H9 (cell line): ENCODE results near the gene CADM1. TPM values are rescaled to one million over a fixed set of nuclear protein-coding genes. Genes with fewer than 3 reads are reported as not detected.

Source experiments
- DNase-seq: peaks from one replicate; pipeline ENCODE4 v3.0.0-alpha.2; 2017
- H2AFZ ChIP-seq: one replicate; pipeline ENCODE4 v1.6.1; 2013; ENCODE audit warnings: mild to moderate bottlenecking, low read length, control low read depth, moderate library complexity
- H2AK5ac ChIP-seq: 2 replicates; pipeline ENCODE4 v1.6.1; 2013; ENCODE audit warnings: low read length, control low read depth, mixed read lengths; ENCODE audit not compliant: insufficient read length
- H2BK120ac ChIP-seq: one replicate; pipeline ENCODE4 v1.6.1; 2013; ENCODE audit warnings: low read depth, mild to moderate bottlenecking, low read length, control low read depth, inconsistent platforms; ENCODE audit not compliant: poor library complexity, severe bottlenecking
- H2BK12ac ChIP-seq: 2 replicates; pipeline ENCODE4 v1.6.1; 2013; ENCODE audit warnings: low read length, control low read depth, mixed read lengths, low read depth; ENCODE audit not compliant: insufficient read length
- H2BK15ac ChIP-seq: 2 replicates; pipeline ENCODE4 v1.6.1; 2013; ENCODE audit warnings: low read depth, low read length, control low read depth
- H2BK20ac ChIP-seq: one replicate; pipeline ENCODE4 v1.6.1; 2013; ENCODE audit warnings: low read depth, mild to moderate bottlenecking, low read length, control low read depth, inconsistent platforms; ENCODE audit not compliant: poor library complexity, severe bottlenecking
- H2BK5ac ChIP-seq: 2 replicates; pipeline ENCODE4 v1.6.1; 2013; ENCODE audit warnings: low read length, control low read depth, mixed read lengths; ENCODE audit not compliant: insufficient read length
- H3K14ac ChIP-seq: 2 replicates; pipeline ENCODE4 v1.6.1; 2013; ENCODE audit warnings: low read length, control low read depth; ENCODE audit not compliant: insufficient read depth
- H3K18ac ChIP-seq: 2 replicates; pipeline ENCODE4 v1.6.1; 2013; ENCODE audit warnings: low read depth, mild to moderate bottlenecking, mixed read lengths, low read length, control low read depth; ENCODE audit not compliant: insufficient read length
- H3K23ac ChIP-seq: 2 replicates; pipeline ENCODE4 v1.6.1; 2013; ENCODE audit warnings: low read length, control low read depth, mixed read lengths, low read depth; ENCODE audit not compliant: insufficient read length
- H3K23me2 ChIP-seq: 2 replicates; pipeline ENCODE4 v1.6.1; 2013; ENCODE audit warnings: low read depth, mild to moderate bottlenecking, mixed read lengths, low read length, control low read depth; ENCODE audit not compliant: insufficient read length, poor library complexity, severe bottlenecking
- H3K27ac ChIP-seq: 2 replicates; pipeline ENCODE4 v1.5.1; 2013; ENCODE audit warnings: low read length, control low read depth, mixed read lengths, low read depth; ENCODE audit not compliant: insufficient read length
- H3K27me3 ChIP-seq: 2 replicates; pipeline ENCODE4 v1.6.1; 2013; ENCODE audit warnings: low read length, control low read depth, inconsistent platforms; ENCODE audit not compliant: insufficient read depth
- H3K4ac ChIP-seq: 2 replicates; pipeline ENCODE4 v1.6.1; 2013; ENCODE audit warnings: low read depth, mild to moderate bottlenecking, control low read depth, inconsistent platforms, low read length, moderate library complexity
- H3K4me1 ChIP-seq: 2 replicates; pipeline ENCODE4 v1.6.1; 2013; ENCODE audit warnings: low read length, control low read depth, inconsistent platforms; ENCODE audit not compliant: insufficient read depth
- H3K4me2 ChIP-seq: 2 replicates; pipeline ENCODE4 v1.6.1; 2013; ENCODE audit warnings: low read length, control low read depth, mixed read lengths; ENCODE audit not compliant: insufficient read length, insufficient read depth
- H3K56ac ChIP-seq: 2 replicates; pipeline ENCODE4 v1.6.1; 2013; ENCODE audit warnings: low read depth, mild to moderate bottlenecking, mixed read lengths, low read length, control low read depth; ENCODE audit not compliant: insufficient read length
- H3K79me1 ChIP-seq: 2 replicates; pipeline ENCODE4 v1.6.1; 2013; ENCODE audit warnings: low read depth, mild to moderate bottlenecking, moderate library complexity, low read length, control low read depth, inconsistent platforms; ENCODE audit not compliant: insufficient read depth, poor library complexity, severe bottlenecking
- H3K79me2 ChIP-seq: 2 replicates; pipeline ENCODE4 v1.6.1; 2013; ENCODE audit warnings: low read length, control low read depth, inconsistent platforms; ENCODE audit not compliant: insufficient read depth
- H3K9ac ChIP-seq: 2 replicates; pipeline ENCODE4 v1.6.1; 2013; ENCODE audit warnings: low read length, control low read depth, mixed read lengths; ENCODE audit not compliant: insufficient read length; ENCODE audit errors: extremely low read depth
- H3K9me3 ChIP-seq: one replicate; pipeline ENCODE4 v1.6.1; 2013; ENCODE audit warnings: low read depth, low read length, inconsistent platforms; ENCODE audit not compliant: control insufficient read depth
- H3T11ph ChIP-seq: one replicate; pipeline ENCODE4 v1.6.1; 2013; ENCODE audit warnings: mild to moderate bottlenecking, low read length, control low read depth, inconsistent platforms
- H4K20me1 ChIP-seq: one replicate; pipeline ENCODE4 v1.6.1; 2013; ENCODE audit not compliant: control insufficient read depth, insufficient read length, insufficient read depth
- H4K5ac ChIP-seq: 2 replicates; pipeline ENCODE4 v1.6.1; 2013; ENCODE audit warnings: low read depth, mild to moderate bottlenecking, mixed read lengths, low read length, control low read depth; ENCODE audit not compliant: insufficient read length
- H4K8ac ChIP-seq: replicated peaks from 2 replicates; pipeline ENCODE4 v1.6.1; 2013; ENCODE audit warnings: low read length, control low read depth, mixed read lengths, low read depth; ENCODE audit not compliant: insufficient read length
- H4K91ac ChIP-seq: 2 replicates; pipeline ENCODE4 v1.6.1; 2013; ENCODE audit warnings: low read depth, mild to moderate bottlenecking, moderate library complexity, mixed read lengths, low read length, control low read depth; ENCODE audit not compliant: insufficient read length
- H3K27ac Mint-ChIP-seq, 3 experiments: 2 replicates in 2 of 3; 3 replicates in 1 of 3; pipeline ENCODE4 v1.8.0; 2020 to 2021; ENCODE audit warnings: mixed read lengths in 3 of 3, mild to moderate bottlenecking in 1 of 3, moderate library complexity in 1 of 3
- H3K27me3 Mint-ChIP-seq: 2 replicates; pipeline ENCODE4 v1.8.0; 2021; ENCODE audit warnings: low read depth, mild to moderate bottlenecking, moderate library complexity, mixed read lengths
- H3K36me3 Mint-ChIP-seq, 3 experiments: 2 replicates in 2 of 3; 3 replicates in 1 of 3; pipeline ENCODE4 v1.8.0; 2020 to 2021; ENCODE audit warnings: low read depth in 3 of 3, mixed read lengths in 3 of 3; ENCODE audit not compliant: insufficient read depth in 1 of 3
- H3K4me1 Mint-ChIP-seq, 2 experiments: 2 replicates each; pipeline ENCODE4 v1.8.0; 2020; ENCODE audit warnings: mixed read lengths in 2 of 2
- H3K4me3 Mint-ChIP-seq, 2 experiments: 2 replicates in 1 of 2; 3 replicates in 1 of 2; pipeline ENCODE4 v1.8.0; 2020 to 2021; ENCODE audit warnings: mild to moderate bottlenecking in 2 of 2, mixed read lengths in 2 of 2, moderate library complexity in 1 of 2
- H3K9me3 Mint-ChIP-seq, 2 experiments: 2 replicates in 1 of 2; 3 replicates in 1 of 2; pipeline ENCODE4 v1.8.0; 2020; ENCODE audit warnings: mild to moderate bottlenecking in 2 of 2, mixed read lengths in 2 of 2, moderate library complexity in 1 of 2
- WGBS: extraction: QIAGEN DNeasy Blood & Tissue Kit; methylation state at CpG from one replicate; pipeline ENCODE4 v1.1.7; 2013; ENCODE audit warnings: missing lambda C conversion rate, low lambda C conversion rate, mixed read lengths; ENCODE audit not compliant: insufficient read length; ENCODE audit errors: extremely low coverage; 5-methylcytosine and 5-hydroxymethylcytosine counted together
- total RNA-seq: library from RNA; stranded (reverse); gene quantifications from 2 replicates; pipeline ENCODE4 v1.2.1, GENCODE V29; 2021
- TF ChIP-seq, protein P1 (sequence below): fragments of 200-600 bp; sonication (generic); conservative IDR thresholded peaks from 3 replicates; pipeline ENCODE4 v1.8.0; 2021; ENCODE audit warnings: antibody characterized with exemption, mild to moderate bottlenecking

CADM1 gene
- total RNA-seq, 1 experiment from 2014 or later = 11.9 TPM

DNA sequence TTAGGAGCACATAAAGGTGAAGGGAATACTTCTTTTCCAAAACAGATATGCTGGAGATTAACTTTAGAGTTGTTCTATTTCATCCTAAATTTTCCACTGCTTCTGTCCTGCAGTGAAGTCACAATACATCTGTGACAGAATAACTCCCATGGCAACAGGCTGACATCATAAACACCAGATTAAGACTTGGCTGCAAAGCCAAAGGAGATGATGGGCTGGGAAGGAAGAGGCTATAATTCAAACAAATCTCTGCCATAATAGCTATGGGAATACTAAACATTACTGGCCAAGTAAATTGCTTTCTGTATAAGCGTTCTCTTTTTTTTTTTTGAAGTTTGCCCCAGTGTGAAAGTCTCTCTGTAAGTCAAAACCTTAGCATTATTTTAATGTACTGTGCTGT is 107.7 kb downstream of the CADM1 start:
- H3K23ac ChIP-seq = no peak overlapping the region
- H4K91ac ChIP-seq = no peak overlapping the region
- Mint-ChIP-seq H3K4me3 (no peak overlapping the region), H3K27ac (no peak overlapping the region), H3K27me3 (peaks cover 97% of the 10 kb centered on the region), H3K4me1 (peaks cover 3 to 11% of the 10 kb centered on the region in 2 experiments), H3K9me3 (peaks cover 0 to 3% of the 10 kb centered on the region in 2 experiments; a peak in 1 of 5 replicates), H3K36me3 (no peaks in the 10 kb centered on the region)
- no peak overlapping the region for H3K4me2 ChIP-seq
- no peak overlapping the region for H3K18ac ChIP-seq
- no peak overlapping the region for H4K5ac ChIP-seq
- no peak overlapping the region for H2BK5ac ChIP-seq
- H2BK15ac ChIP-seq = no peak overlapping the region; the same call in 1 of the 2 replicates
- no peak overlapping the region for H3T11ph ChIP-seq
- no peak overlapping the region for H2BK20ac ChIP-seq
- no peak overlapping the region for H3K9ac ChIP-seq
- no peak for DNase-seq
- no peak overlapping the region for H2BK120ac ChIP-seq
- peaks cover 22% of the 10 kb centered on the region; the same call in 1 of the 2 replicates for H3K27me3 ChIP-seq
- H3K79me2 ChIP-seq = no peaks in the 10 kb centered on the region
- WGBS = no CpG with 5 or more reads among the region's 1 CpG
- H2AFZ ChIP-seq = no peak overlapping the region
- H3K79me1 ChIP-seq = no peaks in the 10 kb centered on the region
- H3K4me1 ChIP-seq = no peaks in the 10 kb centered on the region
- no peak overlapping the region for H3K4ac ChIP-seq
- no peaks in the 10 kb centered on the region for H3K23me2 ChIP-seq
- no peaks in the 10 kb centered on the region for H3K9me3 ChIP-seq
- H3K27ac ChIP-seq = no peak overlapping the region
- no peaks in the 10 kb centered on the region for H4K20me1 ChIP-seq
- TF ChIP-seq, protein P1, sequence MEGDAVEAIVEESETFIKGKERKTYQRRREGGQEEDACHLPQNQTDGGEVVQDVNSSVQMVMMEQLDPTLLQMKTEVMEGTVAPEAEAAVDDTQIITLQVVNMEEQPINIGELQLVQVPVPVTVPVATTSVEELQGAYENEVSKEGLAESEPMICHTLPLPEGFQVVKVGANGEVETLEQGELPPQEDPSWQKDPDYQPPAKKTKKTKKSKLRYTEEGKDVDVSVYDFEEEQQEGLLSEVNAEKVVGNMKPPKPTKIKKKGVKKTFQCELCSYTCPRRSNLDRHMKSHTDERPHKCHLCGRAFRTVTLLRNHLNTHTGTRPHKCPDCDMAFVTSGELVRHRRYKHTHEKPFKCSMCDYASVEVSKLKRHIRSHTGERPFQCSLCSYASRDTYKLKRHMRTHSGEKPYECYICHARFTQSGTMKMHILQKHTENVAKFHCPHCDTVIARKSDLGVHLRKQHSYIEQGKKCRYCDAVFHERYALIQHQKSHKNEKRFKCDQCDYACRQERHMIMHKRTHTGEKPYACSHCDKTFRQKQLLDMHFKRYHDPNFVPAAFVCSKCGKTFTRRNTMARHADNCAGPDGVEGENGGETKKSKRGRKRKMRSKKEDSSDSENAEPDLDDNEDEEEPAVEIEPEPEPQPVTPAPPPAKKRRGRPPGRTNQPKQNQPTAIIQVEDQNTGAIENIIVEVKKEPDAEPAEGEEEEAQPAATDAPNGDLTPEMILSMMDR = no peak
- H3K56ac ChIP-seq = no peak overlapping the region
- no peak overlapping the region for H2AK5ac ChIP-seq
- no peak overlapping the region for H4K8ac ChIP-seq
- no peak overlapping the region for H2BK12ac ChIP-seq
- no peak overlapping the region for H3K14ac ChIP-seq
